H9 (cell line): ENCODE data around the gene SNORC. TPM values are rescaled to one million over a fixed set of nuclear protein-coding genes. Genes with fewer than 3 reads are reported as not detected.

Source experiments
- DNase-seq: peaks from one replicate; pipeline ENCODE4 v3.0.0-alpha.2; 2017
- H2AFZ ChIP-seq: one replicate; pipeline ENCODE4 v1.6.1; 2013; ENCODE audit warnings: mild to moderate bottlenecking, low read length, control low read depth, moderate library complexity
- H2AK5ac ChIP-seq: 2 replicates; pipeline ENCODE4 v1.6.1; 2013; ENCODE audit warnings: low read length, control low read depth, mixed read lengths; ENCODE audit not compliant: insufficient read length
- H2BK120ac ChIP-seq: one replicate; pipeline ENCODE4 v1.6.1; 2013; ENCODE audit warnings: low read depth, mild to moderate bottlenecking, low read length, control low read depth, inconsistent platforms; ENCODE audit not compliant: poor library complexity, severe bottlenecking
- H2BK12ac ChIP-seq: 2 replicates; pipeline ENCODE4 v1.6.1; 2013; ENCODE audit warnings: low read length, control low read depth, mixed read lengths, low read depth; ENCODE audit not compliant: insufficient read length
- H2BK15ac ChIP-seq: 2 replicates; pipeline ENCODE4 v1.6.1; 2013; ENCODE audit warnings: low read depth, low read length, control low read depth
- H2BK20ac ChIP-seq: one replicate; pipeline ENCODE4 v1.6.1; 2013; ENCODE audit warnings: low read depth, mild to moderate bottlenecking, low read length, control low read depth, inconsistent platforms; ENCODE audit not compliant: poor library complexity, severe bottlenecking
- H2BK5ac ChIP-seq: 2 replicates; pipeline ENCODE4 v1.6.1; 2013; ENCODE audit warnings: low read length, control low read depth, mixed read lengths; ENCODE audit not compliant: insufficient read length
- H3K14ac ChIP-seq: 2 replicates; pipeline ENCODE4 v1.6.1; 2013; ENCODE audit warnings: low read length, control low read depth; ENCODE audit not compliant: insufficient read depth
- H3K18ac ChIP-seq: 2 replicates; pipeline ENCODE4 v1.6.1; 2013; ENCODE audit warnings: low read depth, mild to moderate bottlenecking, mixed read lengths, low read length, control low read depth; ENCODE audit not compliant: insufficient read length
- H3K23ac ChIP-seq: 2 replicates; pipeline ENCODE4 v1.6.1; 2013; ENCODE audit warnings: low read length, control low read depth, mixed read lengths, low read depth; ENCODE audit not compliant: insufficient read length
- H3K23me2 ChIP-seq: 2 replicates; pipeline ENCODE4 v1.6.1; 2013; ENCODE audit warnings: low read depth, mild to moderate bottlenecking, mixed read lengths, low read length, control low read depth; ENCODE audit not compliant: insufficient read length, poor library complexity, severe bottlenecking
- H3K27ac ChIP-seq: 2 replicates; pipeline ENCODE4 v1.5.1; 2013; ENCODE audit warnings: low read length, control low read depth, mixed read lengths, low read depth; ENCODE audit not compliant: insufficient read length
- H3K27me3 ChIP-seq: 2 replicates; pipeline ENCODE4 v1.6.1; 2013; ENCODE audit warnings: low read length, control low read depth, inconsistent platforms; ENCODE audit not compliant: insufficient read depth
- H3K4ac ChIP-seq: 2 replicates; pipeline ENCODE4 v1.6.1; 2013; ENCODE audit warnings: low read depth, mild to moderate bottlenecking, control low read depth, inconsistent platforms, low read length, moderate library complexity
- H3K4me1 ChIP-seq: 2 replicates; pipeline ENCODE4 v1.6.1; 2013; ENCODE audit warnings: low read length, control low read depth, inconsistent platforms; ENCODE audit not compliant: insufficient read depth
- H3K4me2 ChIP-seq: 2 replicates; pipeline ENCODE4 v1.6.1; 2013; ENCODE audit warnings: low read length, control low read depth, mixed read lengths; ENCODE audit not compliant: insufficient read length, insufficient read depth
- H3K56ac ChIP-seq: 2 replicates; pipeline ENCODE4 v1.6.1; 2013; ENCODE audit warnings: low read depth, mild to moderate bottlenecking, mixed read lengths, low read length, control low read depth; ENCODE audit not compliant: insufficient read length
- H3K79me1 ChIP-seq: 2 replicates; pipeline ENCODE4 v1.6.1; 2013; ENCODE audit warnings: low read depth, mild to moderate bottlenecking, moderate library complexity, low read length, control low read depth, inconsistent platforms; ENCODE audit not compliant: insufficient read depth, poor library complexity, severe bottlenecking
- H3K79me2 ChIP-seq: 2 replicates; pipeline ENCODE4 v1.6.1; 2013; ENCODE audit warnings: low read length, control low read depth, inconsistent platforms; ENCODE audit not compliant: insufficient read depth
- H3K9ac ChIP-seq: 2 replicates; pipeline ENCODE4 v1.6.1; 2013; ENCODE audit warnings: low read length, control low read depth, mixed read lengths; ENCODE audit not compliant: insufficient read length; ENCODE audit errors: extremely low read depth
- H3K9me3 ChIP-seq: one replicate; pipeline ENCODE4 v1.6.1; 2013; ENCODE audit warnings: low read depth, low read length, inconsistent platforms; ENCODE audit not compliant: control insufficient read depth
- H3T11ph ChIP-seq: one replicate; pipeline ENCODE4 v1.6.1; 2013; ENCODE audit warnings: mild to moderate bottlenecking, low read length, control low read depth, inconsistent platforms
- H4K20me1 ChIP-seq: one replicate; pipeline ENCODE4 v1.6.1; 2013; ENCODE audit not compliant: control insufficient read depth, insufficient read length, insufficient read depth
- H4K5ac ChIP-seq: 2 replicates; pipeline ENCODE4 v1.6.1; 2013; ENCODE audit warnings: low read depth, mild to moderate bottlenecking, mixed read lengths, low read length, control low read depth; ENCODE audit not compliant: insufficient read length
- H4K8ac ChIP-seq: replicated peaks from 2 replicates; pipeline ENCODE4 v1.6.1; 2013; ENCODE audit warnings: low read length, control low read depth, mixed read lengths, low read depth; ENCODE audit not compliant: insufficient read length
- H4K91ac ChIP-seq: 2 replicates; pipeline ENCODE4 v1.6.1; 2013; ENCODE audit warnings: low read depth, mild to moderate bottlenecking, moderate library complexity, mixed read lengths, low read length, control low read depth; ENCODE audit not compliant: insufficient read length
- H3K27ac Mint-ChIP-seq, 3 experiments: 2 replicates in 2 of 3; 3 replicates in 1 of 3; pipeline ENCODE4 v1.8.0; 2020 to 2021; ENCODE audit warnings: mixed read lengths in 3 of 3, mild to moderate bottlenecking in 1 of 3, moderate library complexity in 1 of 3
- H3K27me3 Mint-ChIP-seq: 2 replicates; pipeline ENCODE4 v1.8.0; 2021; ENCODE audit warnings: low read depth, mild to moderate bottlenecking, moderate library complexity, mixed read lengths
- H3K36me3 Mint-ChIP-seq, 3 experiments: 2 replicates in 2 of 3; 3 replicates in 1 of 3; pipeline ENCODE4 v1.8.0; 2020 to 2021; ENCODE audit warnings: low read depth in 3 of 3, mixed read lengths in 3 of 3; ENCODE audit not compliant: insufficient read depth in 1 of 3
- H3K4me1 Mint-ChIP-seq, 2 experiments: 2 replicates each; pipeline ENCODE4 v1.8.0; 2020; ENCODE audit warnings: mixed read lengths in 2 of 2
- H3K4me3 Mint-ChIP-seq, 2 experiments: 2 replicates in 1 of 2; 3 replicates in 1 of 2; pipeline ENCODE4 v1.8.0; 2020 to 2021; ENCODE audit warnings: mild to moderate bottlenecking in 2 of 2, mixed read lengths in 2 of 2, moderate library complexity in 1 of 2
- H3K9me3 Mint-ChIP-seq, 2 experiments: 2 replicates in 1 of 2; 3 replicates in 1 of 2; pipeline ENCODE4 v1.8.0; 2020; ENCODE audit warnings: mild to moderate bottlenecking in 2 of 2, mixed read lengths in 2 of 2, moderate library complexity in 1 of 2
- CTCF ChIP-seq: fragments of 200-600 bp; sonication (generic); conservative IDR thresholded peaks from 3 replicates; pipeline ENCODE4 v1.8.0; 2021; ENCODE audit warnings: antibody characterized with exemption, mild to moderate bottlenecking
- WGBS: extraction: QIAGEN DNeasy Blood & Tissue Kit; methylation state at CpG from one replicate; pipeline ENCODE4 v1.1.7; 2013; ENCODE audit warnings: missing lambda C conversion rate, low lambda C conversion rate, mixed read lengths; ENCODE audit not compliant: insufficient read length; ENCODE audit errors: extremely low coverage; 5-methylcytosine and 5-hydroxymethylcytosine counted together
- total RNA-seq: library from RNA; stranded (reverse); gene quantifications from 2 replicates; pipeline ENCODE4 v1.2.1, GENCODE V29; 2021

Gene SNORC
- total RNA-seq, 1 experiment from 2014 or later = 1.1 TPM

- no peaks in the 10 kb centered on the region for H3K27me3 ChIP-seq
- H3K27ac Mint-ChIP-seq = no peak overlapping the region
- no peak overlapping the region for H2BK15ac ChIP-seq
- no peak overlapping the region for H3K14ac ChIP-seq
- no peaks in the 10 kb centered on the region for H4K20me1 ChIP-seq
- no peak overlapping the region for H3K56ac ChIP-seq
- H2BK120ac ChIP-seq = no peak overlapping the region
- H3K27ac ChIP-seq = no peak overlapping the region
- H3K18ac ChIP-seq = no peak overlapping the region
- no peak overlapping the region for H2AK5ac ChIP-seq
- H3K9me3 ChIP-seq = no peaks in the 10 kb centered on the region
- no peak overlapping the region for H4K5ac ChIP-seq
- H3K79me2 ChIP-seq = no peaks in the 10 kb centered on the region
- H3K23me2 ChIP-seq = no peaks in the 10 kb centered on the region
- no peak overlapping the region for H2BK20ac ChIP-seq
- no peak overlapping the region for H3K4me2 ChIP-seq
- H3K4ac ChIP-seq = no peak overlapping the region
- no peaks in the 10 kb centered on the region; the same call in 1 of the 2 replicates for H3K27me3 Mint-ChIP-seq
- no peak for DNase-seq
- no peak overlapping the region for H3T11ph ChIP-seq
- H3K9ac ChIP-seq = no peak overlapping the region
- WGBS = no CpG with 5 or more reads among the region's 9 CpGs
- peaks cover 4 to 7% of the 10 kb centered on the region in 2 experiments; a peak in 2 of 4 replicates for H3K4me1 Mint-ChIP-seq
- no peak overlapping the region for H3K23ac ChIP-seq
- TF ChIP-seq CTCF = no peak
- peaks cover 10 to 65% (median 54%) of the 10 kb centered on the region in 3 experiments; a peak in 6 of 7 replicates for H3K36me3 Mint-ChIP-seq
- no peak overlapping the region for H2AFZ ChIP-seq
- peaks cover 2% of the 10 kb centered on the region for H3K79me1 ChIP-seq
- H3K4me3 Mint-ChIP-seq = no peak overlapping the region
- H3K4me1 ChIP-seq = no peaks in the 10 kb centered on the region; the same call in 1 of the 2 replicates
- H3K9me3 Mint-ChIP-seq = no peaks in the 10 kb centered on the region
- no peak overlapping the region for H4K8ac ChIP-seq
- H4K91ac ChIP-seq = no peak overlapping the region
- H2BK5ac ChIP-seq = no peak overlapping the region
- H2BK12ac ChIP-seq = no peak overlapping the region
Measured at GRCh38 chr2:232839411-232840079, 30.5 kb upstream of the SNORC start.
